Measurements from ENCODE around the gene PCGF3.

- TF ChIP-seq JUND (IDR thresholded peaks at IDR 0.05; ENCODE audit: borderline replicate concordance, low read depth, low read length) (no peak), JUND (tag; IDR thresholded peaks at IDR 0.05; ENCODE audit: borderline replicate concordance, low read depth, low read length) (no peak), BACH1 (tag; IDR thresholded peaks at IDR 0.05) (no peak), HMG20B (CRISPR knock-in tag; IDR thresholded peaks at IDR 0.05) (no peak), HMGXB4 (CRISPR knock-in tag; IDR thresholded peaks at IDR 0.05) (no peak), ZBTB33 (CRISPR knock-in tag; IDR thresholded peaks at IDR 0.05) (no peak), REST (IDR thresholded peaks at IDR 0.05; ENCODE audit: borderline replicate concordance) (no peak), REST (CRISPR knock-in tag; IDR thresholded peaks at IDR 0.05; ENCODE audit: low read depth) (no peak), CREB5 (CRISPR knock-in tag; IDR thresholded peaks at IDR 0.05) (no peak), ZNF282 (CRISPR knock-in tag; IDR thresholded peaks at IDR 0.05) (no peak), BCLAF1 (IDR thresholded peaks at IDR 0.05; ENCODE audit: borderline replicate concordance in 1 of 2, control insufficient read depth in 1 of 2, low read depth in 2 of 2, low read length in 1 of 2) (no peak), SRSF7 (optimal IDR thresholded peaks at IDR 0.05; ENCODE audit: low read depth, low read length) (no peak), MYNN (IDR thresholded peaks at IDR 0.05) (no peak), MYNN (CRISPR knock-in tag; IDR thresholded peaks at IDR 0.05) (no peak), CTCF (IDR thresholded peaks at IDR 0.05 in 2 of 3, conservative IDR thresholded peaks at IDR 0.05 in 1 of 3; ENCODE audit: insufficient read depth in 2 of 3, low read depth in 1 of 3, low read length in 3 of 3) (no peak)
Measured at GRCh38 chr4:671769-672168, 33.9 kb upstream of the PCGF3 start.

Measured in K562 (cell line).